Mucosa of descending colon (tissue), 3 donors: Measurements from ENCODE around the gene AKR7A3. TPM values are rescaled to one million over a fixed set of nuclear protein-coding genes. Genes with fewer than 3 reads are reported as not detected.

Source experiments
- ATAC-seq: fragments of 200-7000 bp; cut with Tn5 transposase; one replicate; pipeline ENCODE4 v1.9.1; 2020; ENCODE audit warnings: mild to moderate bottlenecking, moderate library complexity
- DNase-seq, 3 donors: peaks; one replicate each; pipeline ENCODE4 v3.0.0-alpha.2; 2020
- H3K36me3 ChIP-seq: fragments of 200-600 bp; one replicate; pipeline ENCODE4 v1.8.0; 2021; ENCODE audit warnings: low read depth, mild to moderate bottlenecking
- H3K4me1 ChIP-seq: fragments of 200-600 bp; one replicate; pipeline ENCODE4 v1.8.0; 2021; ENCODE audit warnings: low read depth, mild to moderate bottlenecking
- H3K4me3 ChIP-seq: fragments of 200-600 bp; one replicate; pipeline ENCODE4 v1.8.0; 2021; ENCODE audit warnings: mild to moderate bottlenecking
- H3K9me3 ChIP-seq: fragments of 200-600 bp; one replicate; pipeline ENCODE4 v1.8.0; 2021; ENCODE audit warnings: mild to moderate bottlenecking
- intact Hi-C, 2 donors: fragments of 100-400 bp; cut with DNase I in 1 of 2; cut with micrococcal nuclease in 1 of 2; formaldehyde crosslinking; loops; one replicate each; pipeline versions ENCODE4 v1.11.0 to v1.11.1; 2022; cut with DNase I, micrococcal nuclease
- total RNA-seq, 3 donors: library from RNA; stranded (reverse); fragmentation: NEBNext Ultra II Directional in 2 of 3; extraction: Animal tissue kit (Norgen Biotek cat#: 25700) in 2 of 3; gene quantifications; one replicate each; pipeline versions ENCODE4 v1.2.1 to v1.2.4, GENCODE V29; 2021 to 2023
- TF ChIP-seq, protein P1 (sequence below): fragments of 200-600 bp; IDR thresholded peaks from one replicate; pipeline ENCODE4 v1.8.0; 2022; ENCODE audit warnings: antibody characterized with exemption, mild to moderate bottlenecking
- donor health status: DM: no; HTN: no; CAD: no; lungs with moderate emphysema.
- donor health status: DM: no; HTN: no; CAD: no.
- donor health status: DM: no; HTN: yes; CAD: no.

The AKR7A3 gene
- total RNA-seq, 3 donors from 2014 or later: 40.9 to 97.8 (median 93.7) TPM

DNA sequence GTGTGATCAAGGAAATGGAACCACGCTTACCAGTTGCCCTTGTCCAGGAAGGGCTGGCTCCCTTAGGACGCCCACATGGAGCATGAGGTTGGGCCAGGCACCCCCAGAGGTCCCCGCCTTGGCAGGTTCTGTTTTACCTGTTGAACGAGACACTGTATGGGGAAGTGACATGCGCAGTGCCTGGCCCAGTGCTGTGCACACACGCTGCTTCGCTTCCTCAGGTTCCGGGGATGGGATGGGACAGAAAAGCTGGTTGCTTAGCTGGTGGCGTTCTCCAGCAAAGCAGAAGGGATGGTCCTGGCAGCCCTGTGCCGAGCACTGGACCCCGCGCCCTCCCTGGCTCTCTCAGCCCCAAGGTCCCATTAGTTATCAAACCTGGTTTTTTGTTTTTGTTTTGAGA lies 44.3 kb upstream of the AKR7A3 start:
- no peak overlapping the region for H3K4me3 ChIP-seq
- DNase-seq (no peak), ATAC-seq (no peak)
- TF ChIP-seq, protein P1, sequence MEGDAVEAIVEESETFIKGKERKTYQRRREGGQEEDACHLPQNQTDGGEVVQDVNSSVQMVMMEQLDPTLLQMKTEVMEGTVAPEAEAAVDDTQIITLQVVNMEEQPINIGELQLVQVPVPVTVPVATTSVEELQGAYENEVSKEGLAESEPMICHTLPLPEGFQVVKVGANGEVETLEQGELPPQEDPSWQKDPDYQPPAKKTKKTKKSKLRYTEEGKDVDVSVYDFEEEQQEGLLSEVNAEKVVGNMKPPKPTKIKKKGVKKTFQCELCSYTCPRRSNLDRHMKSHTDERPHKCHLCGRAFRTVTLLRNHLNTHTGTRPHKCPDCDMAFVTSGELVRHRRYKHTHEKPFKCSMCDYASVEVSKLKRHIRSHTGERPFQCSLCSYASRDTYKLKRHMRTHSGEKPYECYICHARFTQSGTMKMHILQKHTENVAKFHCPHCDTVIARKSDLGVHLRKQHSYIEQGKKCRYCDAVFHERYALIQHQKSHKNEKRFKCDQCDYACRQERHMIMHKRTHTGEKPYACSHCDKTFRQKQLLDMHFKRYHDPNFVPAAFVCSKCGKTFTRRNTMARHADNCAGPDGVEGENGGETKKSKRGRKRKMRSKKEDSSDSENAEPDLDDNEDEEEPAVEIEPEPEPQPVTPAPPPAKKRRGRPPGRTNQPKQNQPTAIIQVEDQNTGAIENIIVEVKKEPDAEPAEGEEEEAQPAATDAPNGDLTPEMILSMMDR: no peak
- H3K9me3 ChIP-seq: no peaks in the 10 kb centered on the region
- intact Hi-C loops: no loop called here
- H3K36me3 ChIP-seq: no peaks in the 10 kb centered on the region
- H3K4me1 ChIP-seq: no peaks in the 10 kb centered on the region

DNA sequence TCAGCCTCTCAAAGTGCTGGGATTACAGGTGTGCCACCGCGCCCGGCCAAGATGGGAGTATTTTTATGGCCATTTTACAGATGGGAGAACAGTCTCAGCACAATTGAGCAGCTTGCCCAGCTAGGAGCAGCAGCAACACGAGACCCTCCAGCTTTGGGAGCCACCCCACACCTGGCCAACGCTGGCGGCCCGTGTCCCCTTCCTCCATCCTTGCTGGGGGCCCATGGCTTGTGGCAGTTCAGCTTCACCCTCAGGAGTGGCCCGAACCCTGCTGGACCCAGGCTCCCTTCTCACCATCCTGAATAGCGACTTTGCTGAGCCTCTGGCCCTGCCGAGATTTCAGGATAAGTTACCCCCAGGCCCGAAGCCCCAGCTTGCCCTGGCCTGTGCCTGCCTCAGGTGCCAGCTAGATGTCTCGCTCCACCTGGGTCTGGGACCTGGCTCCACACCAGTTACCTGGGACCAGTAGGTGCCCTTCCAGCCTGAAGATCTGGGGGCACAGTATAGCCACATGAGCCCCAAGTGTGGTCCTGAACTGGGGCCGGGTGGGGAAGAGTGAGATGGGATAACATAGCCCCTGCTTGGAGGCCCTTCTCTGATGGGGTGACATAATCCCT lies 42.8 kb upstream of the AKR7A3 start:
- no peak for DNase-seq
- intact Hi-C loops: no loop called here
- Histone ChIP-seq H3K9me3 (no peaks in the 10 kb centered on the region), H3K4me3 (no peak overlapping the region), H3K36me3 (no peaks in the 10 kb centered on the region), H3K4me1 (no peaks in the 10 kb centered on the region)
- ATAC-seq: no peak
- TF ChIP-seq, protein P1: no peak

DNA sequence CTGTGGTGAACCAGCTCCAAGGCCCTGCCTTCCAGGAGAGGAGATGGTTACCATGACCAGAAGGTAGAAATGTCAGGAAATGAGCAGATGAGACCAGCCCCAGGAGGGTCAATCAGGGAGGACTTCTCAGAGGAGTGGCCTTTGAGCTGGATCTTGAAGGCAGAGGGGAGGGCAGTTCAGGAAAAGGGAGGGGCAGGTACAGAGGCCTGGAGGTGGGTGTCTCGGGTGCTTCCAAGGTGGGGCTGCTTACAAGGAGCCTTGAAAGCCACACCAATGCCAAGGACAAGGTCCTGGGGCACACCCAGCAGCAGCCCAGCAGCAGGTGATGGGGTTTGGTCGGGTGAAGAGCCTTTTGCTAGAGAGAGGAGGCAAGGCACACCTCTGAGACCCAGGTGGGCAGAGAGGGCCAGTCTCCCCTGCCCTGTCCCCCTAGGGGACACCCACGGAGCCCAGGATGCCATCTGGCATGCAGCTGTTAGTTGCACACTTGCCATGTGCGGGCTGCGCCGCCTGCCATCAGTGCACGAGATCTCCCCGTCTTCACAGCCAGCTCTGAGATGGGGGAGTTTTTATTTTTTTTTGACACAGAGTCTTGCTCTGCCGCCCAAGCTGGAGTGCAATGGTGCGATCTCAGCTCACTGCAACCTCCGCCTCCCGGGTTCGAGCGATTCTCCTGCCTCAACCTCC lies 42.0 kb upstream of the AKR7A3 start:
- no peak overlapping the region for H3K4me3 ChIP-seq
- intact Hi-C loops: no loop called here
- peak; percentile 70 for ATAC-seq
- H3K4me1 ChIP-seq: no peaks in the 10 kb centered on the region
- no peak for DNase-seq
- TF ChIP-seq, protein P1: no peak
- no peaks in the 10 kb centered on the region for H3K9me3 ChIP-seq
- H3K36me3 ChIP-seq: no peaks in the 10 kb centered on the region

DNA sequence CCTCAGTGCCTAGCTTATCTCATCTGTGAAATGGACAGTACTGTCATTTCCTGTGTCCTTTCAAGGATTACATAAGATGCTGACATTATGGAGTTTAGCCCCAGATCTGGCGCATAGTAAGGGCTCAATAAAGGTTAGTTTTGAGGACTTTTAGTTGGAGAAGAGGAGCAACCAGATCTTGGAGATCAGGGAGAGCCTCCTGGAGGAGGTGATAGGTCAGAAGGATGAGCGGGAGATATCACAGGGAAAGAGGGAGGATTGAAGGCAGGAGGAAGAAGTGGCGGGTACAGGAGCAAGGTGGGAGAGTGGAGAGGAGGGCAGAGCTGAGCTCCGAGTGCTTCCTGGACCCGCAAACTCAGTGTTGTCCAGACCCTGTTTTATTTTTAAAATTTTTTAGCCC lies 41.0 kb upstream of the AKR7A3 start:
- TF ChIP-seq, protein P1: no peak
- intact Hi-C loops: no loop called here

DNA sequence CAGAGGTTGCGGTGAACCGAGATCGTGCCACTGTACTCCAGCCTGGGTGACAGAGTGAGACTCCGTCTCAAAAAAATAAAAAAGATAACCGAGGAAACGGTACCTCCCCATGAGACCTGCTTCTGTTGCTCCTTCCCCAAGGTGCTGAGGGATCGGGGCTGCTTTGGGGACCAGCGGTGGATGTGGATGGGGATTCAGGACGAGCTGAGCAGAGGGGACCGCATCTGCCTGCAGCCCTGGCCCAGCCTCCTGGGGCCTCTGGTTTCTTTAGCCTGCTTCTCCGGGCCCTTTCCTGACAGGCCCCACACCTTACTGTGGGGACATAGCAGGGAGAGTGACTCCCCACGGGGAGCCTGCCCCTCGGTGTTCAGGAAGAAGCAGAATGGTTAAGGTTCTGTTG lies 40.6 kb upstream of the AKR7A3 start:
- no peak for DNase-seq
- no peak overlapping the region for H3K4me3 ChIP-seq
- no peak for ATAC-seq
- TF ChIP-seq, protein P1: no peak
- intact Hi-C loops: no loop called here
- no peaks in the 10 kb centered on the region for H3K4me1 ChIP-seq
- H3K9me3 ChIP-seq: no peaks in the 10 kb centered on the region
- H3K36me3 ChIP-seq: no peaks in the 10 kb centered on the region

More for the DNA sequence above, 41.0 kb upstream of the AKR7A3 start:
- H3K36me3 ChIP-seq: no peaks in the 10 kb centered on the region
- ATAC-seq (no peak), DNase-seq (no peak)
- H3K9me3 ChIP-seq: no peaks in the 10 kb centered on the region
- no peaks in the 10 kb centered on the region for H3K4me1 ChIP-seq
- no peak overlapping the region for H3K4me3 ChIP-seq
